Measurements from ENCODE around the gene HEXD. TPM values are rescaled to one million over a fixed set of nuclear protein-coding genes. Genes with fewer than 3 reads are reported as not detected.

HEXD gene
- total RNA-seq, 1 donor from 2014 or later = 82.8 TPM

DNA sequence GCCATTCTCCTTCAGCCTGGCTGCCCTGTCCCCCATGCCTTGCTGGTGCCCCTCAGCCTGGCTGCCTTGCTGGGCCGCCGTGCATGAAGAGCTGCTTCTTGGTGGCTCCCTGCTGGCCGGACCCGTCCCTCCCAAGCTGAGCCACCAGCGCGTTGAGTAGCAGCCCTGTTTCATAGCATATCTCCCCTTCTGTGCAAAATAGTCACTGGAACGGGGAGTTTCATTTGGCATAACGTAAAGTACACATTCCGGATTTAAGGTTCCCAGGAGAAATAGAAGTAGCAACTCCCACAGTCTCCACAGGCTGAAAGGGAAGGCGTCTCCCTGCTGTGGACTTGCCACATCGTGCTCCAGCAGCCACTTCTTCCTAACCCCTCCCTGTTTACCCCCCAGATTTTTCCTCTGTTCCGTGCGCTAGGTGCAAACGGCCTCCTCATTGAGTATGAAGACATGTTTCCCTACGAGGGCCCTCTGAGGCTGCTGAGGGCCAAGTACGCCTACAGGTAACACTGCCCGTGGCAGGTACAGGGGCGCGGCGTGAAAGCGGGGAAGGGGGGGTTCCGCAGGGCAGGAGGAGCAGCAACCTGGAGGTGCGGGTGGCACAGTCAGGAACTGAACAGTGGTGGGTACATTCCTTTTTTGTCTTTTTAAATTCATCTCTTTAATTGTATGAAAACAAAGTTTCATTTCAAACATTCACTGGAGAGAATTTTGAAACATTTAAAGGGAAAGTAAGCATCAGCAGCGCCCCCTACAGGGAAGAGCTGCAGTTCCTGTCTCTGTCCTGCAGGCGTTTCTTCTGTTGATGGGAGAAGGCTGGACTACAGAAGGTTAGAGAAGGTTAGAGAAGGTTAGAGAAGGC, 6.1 kb downstream of the HEXD start:
- Mint-ChIP-seq H3K27ac (no peak overlapping the region), H3K9me3 (peaks cover 12% of the 10 kb centered on the region), H3K4me3 (no peak overlapping the region), H3K4me1 (peaks cover 4% of the 10 kb centered on the region), H3K36me3 (peaks cover 39% of the 10 kb centered on the region), H3K27me3 (ENCODE audit: low read depth) (no peaks in the 10 kb centered on the region)
- TF ChIP-seq, protein P1, sequence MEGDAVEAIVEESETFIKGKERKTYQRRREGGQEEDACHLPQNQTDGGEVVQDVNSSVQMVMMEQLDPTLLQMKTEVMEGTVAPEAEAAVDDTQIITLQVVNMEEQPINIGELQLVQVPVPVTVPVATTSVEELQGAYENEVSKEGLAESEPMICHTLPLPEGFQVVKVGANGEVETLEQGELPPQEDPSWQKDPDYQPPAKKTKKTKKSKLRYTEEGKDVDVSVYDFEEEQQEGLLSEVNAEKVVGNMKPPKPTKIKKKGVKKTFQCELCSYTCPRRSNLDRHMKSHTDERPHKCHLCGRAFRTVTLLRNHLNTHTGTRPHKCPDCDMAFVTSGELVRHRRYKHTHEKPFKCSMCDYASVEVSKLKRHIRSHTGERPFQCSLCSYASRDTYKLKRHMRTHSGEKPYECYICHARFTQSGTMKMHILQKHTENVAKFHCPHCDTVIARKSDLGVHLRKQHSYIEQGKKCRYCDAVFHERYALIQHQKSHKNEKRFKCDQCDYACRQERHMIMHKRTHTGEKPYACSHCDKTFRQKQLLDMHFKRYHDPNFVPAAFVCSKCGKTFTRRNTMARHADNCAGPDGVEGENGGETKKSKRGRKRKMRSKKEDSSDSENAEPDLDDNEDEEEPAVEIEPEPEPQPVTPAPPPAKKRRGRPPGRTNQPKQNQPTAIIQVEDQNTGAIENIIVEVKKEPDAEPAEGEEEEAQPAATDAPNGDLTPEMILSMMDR (IDR thresholded peaks at IDR 0.05; ENCODE audit: unreplicated experiment) = peak; percentile 37
- DNase-seq (ENCODE audit: low spot score in 2 of 2, unreplicated experiment in 2 of 2) = no peak

DNA sequence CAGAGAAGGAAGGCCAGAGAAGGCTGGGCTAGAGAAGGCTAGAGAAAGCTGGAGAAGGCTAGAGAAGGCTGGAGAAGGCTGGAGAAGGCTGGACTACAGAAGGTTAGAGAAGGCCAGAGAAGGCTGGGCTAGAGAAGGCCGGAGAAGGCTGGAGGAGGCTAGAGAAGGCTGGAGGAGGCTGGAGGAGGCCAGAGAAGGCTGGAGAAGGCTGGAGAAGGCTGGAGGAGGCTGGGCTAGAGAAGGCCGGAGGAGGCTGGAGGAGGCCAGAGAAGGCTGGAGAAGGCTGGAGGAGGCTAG, 6.7 kb downstream of the HEXD start:
- DNase-seq (ENCODE audit: low spot score in 2 of 2, unreplicated experiment in 2 of 2) = no peak
- no peak overlapping the region for H3K27ac Mint-ChIP-seq
- H3K4me1 Mint-ChIP-seq = no peaks in the 10 kb centered on the region
- H3K9me3 Mint-ChIP-seq = peaks cover 12% of the 10 kb centered on the region
- H3K27me3 Mint-ChIP-seq (ENCODE audit: low read depth) = no peaks in the 10 kb centered on the region
- TF ChIP-seq, protein P1 (IDR thresholded peaks at IDR 0.05; ENCODE audit: unreplicated experiment) = no peak
- no peak overlapping the region for H3K4me3 Mint-ChIP-seq
- H3K36me3 Mint-ChIP-seq = peaks cover 36% of the 10 kb centered on the region

DNA sequence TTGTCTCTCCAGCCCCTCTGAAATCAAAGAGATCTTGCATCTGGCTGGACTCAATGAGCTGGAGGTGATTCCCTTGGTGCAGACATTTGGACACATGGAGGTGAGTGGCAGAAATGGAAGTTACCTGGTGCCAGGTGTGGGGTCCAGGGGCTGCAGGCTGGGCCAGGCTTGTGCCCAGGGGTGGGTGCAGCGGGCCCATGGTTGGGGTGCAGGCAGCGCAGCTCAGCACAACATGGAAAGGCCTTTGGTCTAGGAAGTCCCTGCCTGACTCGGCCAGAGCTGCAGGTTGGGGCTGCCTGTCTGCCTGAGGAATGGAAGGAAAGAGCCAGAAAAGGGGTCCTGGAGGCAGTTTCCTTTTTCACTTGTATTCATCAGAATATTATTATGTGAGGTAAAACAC, 10.4 kb downstream of the HEXD start:
- Mint-ChIP-seq H3K27me3 (ENCODE audit: low read depth) (no peaks in the 10 kb centered on the region), H3K4me1 (no peaks in the 10 kb centered on the region), H3K9me3 (no peaks in the 10 kb centered on the region), H3K36me3 (peaks cover 12% of the 10 kb centered on the region), H3K27ac (no peak overlapping the region), H3K4me3 (no peak overlapping the region)
- DNase-seq (ENCODE audit: low spot score in 2 of 2, unreplicated experiment in 2 of 2) = no peak
- TF ChIP-seq, protein P1 (IDR thresholded peaks at IDR 0.05; ENCODE audit: unreplicated experiment) = no peak

DNA sequence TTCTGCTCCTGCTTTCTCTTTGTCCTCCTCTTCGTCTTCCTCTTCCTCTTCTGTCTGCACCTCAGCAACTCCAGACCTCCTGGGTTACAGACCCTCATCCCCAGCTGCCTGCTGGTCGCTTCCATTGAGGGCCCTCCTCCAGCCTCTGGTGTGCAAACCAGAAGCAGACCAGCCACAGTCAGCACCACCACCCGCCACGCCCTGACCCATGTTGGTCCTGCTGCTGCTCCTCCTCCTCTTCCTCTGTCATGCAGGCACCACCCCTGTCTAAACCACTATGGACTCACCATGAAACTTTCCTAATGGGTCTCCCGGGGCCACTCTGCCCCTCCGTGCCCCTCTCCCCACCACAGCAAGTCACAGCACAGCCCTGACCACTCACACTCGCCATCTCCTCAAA, 11.7 kb downstream of the HEXD start:
- no peaks in the 10 kb centered on the region for H3K4me1 Mint-ChIP-seq
- no peaks in the 10 kb centered on the region for H3K9me3 Mint-ChIP-seq
- H3K4me3 Mint-ChIP-seq = no peak overlapping the region
- no peak overlapping the region for H3K27ac Mint-ChIP-seq
- TF ChIP-seq, protein P1 (IDR thresholded peaks at IDR 0.05; ENCODE audit: unreplicated experiment) = no peak
- DNase-seq (ENCODE audit: low spot score in 2 of 2, unreplicated experiment in 2 of 2) = no peak
- peaks cover 10% of the 10 kb centered on the region for H3K36me3 Mint-ChIP-seq
- no peaks in the 10 kb centered on the region for H3K27me3 Mint-ChIP-seq (ENCODE audit: low read depth)

DNA sequence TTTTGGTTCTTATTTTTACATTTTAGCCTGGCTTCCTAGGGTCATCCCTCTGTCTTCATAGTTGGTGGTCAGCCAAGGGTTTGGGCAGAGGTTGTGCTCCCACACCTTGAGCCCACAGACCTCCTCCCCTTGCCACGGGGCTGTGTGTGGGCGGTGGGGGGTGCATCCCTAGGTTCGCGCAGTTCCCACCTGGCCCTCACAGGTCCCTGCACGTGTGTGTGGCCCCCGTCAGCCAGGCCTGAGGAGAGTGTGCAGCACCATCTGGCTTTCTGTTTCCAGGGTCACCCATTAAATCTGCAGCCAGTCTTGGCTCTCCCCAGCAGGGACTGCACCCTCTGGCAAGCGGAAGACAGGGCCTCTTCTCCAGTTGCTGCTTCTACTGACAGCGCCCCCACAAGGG, 13.9 kb downstream of the HEXD start:
- no peaks in the 10 kb centered on the region for H3K4me1 Mint-ChIP-seq
- no peak overlapping the region for H3K4me3 Mint-ChIP-seq
- H3K36me3 Mint-ChIP-seq = peaks cover 10% of the 10 kb centered on the region
- DNase-seq (ENCODE audit: low spot score in 2 of 2, unreplicated experiment in 2 of 2) = no peak
- no peaks in the 10 kb centered on the region for H3K27me3 Mint-ChIP-seq (ENCODE audit: low read depth)
- H3K27ac Mint-ChIP-seq = no peak overlapping the region
- H3K9me3 Mint-ChIP-seq = no peaks in the 10 kb centered on the region
- TF ChIP-seq, protein P1 (IDR thresholded peaks at IDR 0.05; ENCODE audit: unreplicated experiment) = no peak

All from mesothelial cell of epicardium (in vitro differentiated cells).